HUES6 (cell line): ENCODE measurements around the gene FBLN2.

Source experiments
- H3K27ac ChIP-seq: 2 replicates; pipeline ENCODE4 v1.7.0; 2013; ENCODE audit warnings: low read depth, mild to moderate bottlenecking, low read length, inconsistent platforms
- H3K27me3 ChIP-seq: 2 replicates; pipeline ENCODE4 v1.6.1; 2013; ENCODE audit warnings: low read length; ENCODE audit not compliant: control insufficient read depth, insufficient read depth
- H3K36me3 ChIP-seq: 2 replicates; pipeline ENCODE4 v1.6.1; 2013; ENCODE audit warnings: low read length; ENCODE audit not compliant: control insufficient read depth, insufficient read depth
- H3K4me1 ChIP-seq: 2 replicates; pipeline ENCODE4 v1.6.1; 2013; ENCODE audit warnings: low read length; ENCODE audit not compliant: control insufficient read depth, insufficient read depth
- H3K4me3 ChIP-seq: 2 replicates; pipeline ENCODE4 v1.5.1; 2013; ENCODE audit warnings: low read depth, low read length
- H3K9ac ChIP-seq: one replicate; pipeline ENCODE4 v1.6.1; 2013; ENCODE audit warnings: mild to moderate bottlenecking, low read length
- H3K9me3 ChIP-seq: 2 replicates; pipeline ENCODE4 v1.6.1; 2013; ENCODE audit warnings: low read depth, low read length; ENCODE audit not compliant: control insufficient read depth, insufficient read depth

Gene FBLN2

DNA sequence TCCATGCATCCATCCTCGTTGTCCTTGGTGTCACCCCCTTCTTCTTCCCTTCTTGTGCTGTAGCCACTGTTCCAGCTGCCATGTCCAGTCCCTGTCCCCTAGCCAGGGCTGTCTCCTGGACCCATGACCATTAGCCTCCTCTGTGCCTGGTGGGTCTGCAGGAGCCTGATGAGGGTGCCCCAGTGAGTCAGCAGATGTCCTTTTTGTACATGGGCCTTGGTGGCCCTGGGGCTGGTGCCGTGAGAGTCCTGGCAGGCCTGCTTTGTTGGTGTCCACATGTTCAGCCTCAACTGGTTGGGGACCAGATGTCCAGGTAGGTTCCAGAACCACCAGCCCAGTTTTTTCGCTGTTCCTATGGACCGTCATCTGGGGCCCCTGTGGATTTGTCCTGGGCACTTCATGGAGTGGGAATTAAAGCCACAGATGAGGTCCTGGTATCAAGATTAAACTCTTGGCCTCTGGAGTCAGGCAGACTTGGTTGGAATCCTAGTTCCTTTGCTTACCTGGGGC, 66.1 kb downstream of the FBLN2 start:
- no peaks in the 10 kb centered on the region for H3K9me3 ChIP-seq
- no peak overlapping the region for H3K9ac ChIP-seq
- H3K4me1 ChIP-seq, result peaks cover under 1% of the 10 kb centered on the region; the same call in 1 of the 2 replicates
- no peak overlapping the region for H3K27ac ChIP-seq
- no peaks in the 10 kb centered on the region for H3K36me3 ChIP-seq
- no peaks in the 10 kb centered on the region for H3K27me3 ChIP-seq
- no peak overlapping the region for H3K4me3 ChIP-seq

DNA sequence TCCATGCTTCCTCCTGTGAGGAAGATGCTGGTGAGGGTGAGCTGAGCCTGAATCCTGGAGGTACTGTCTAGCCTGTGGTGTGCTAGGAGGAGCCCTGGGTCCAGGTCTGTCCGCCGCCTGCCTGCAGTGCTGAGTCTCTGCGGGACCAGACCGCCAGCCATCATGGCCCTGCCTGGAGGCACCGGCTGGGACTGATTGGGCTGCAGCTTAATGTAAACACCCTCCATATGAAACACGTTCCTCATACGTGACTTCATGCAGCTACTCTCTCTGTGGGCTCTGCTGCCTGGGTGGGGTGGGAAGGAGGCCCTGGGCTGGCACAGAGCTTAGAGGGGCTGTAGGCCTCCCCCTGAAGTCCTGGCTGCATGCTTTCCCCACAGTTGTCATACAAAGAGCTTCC, 67.4 kb downstream of the FBLN2 start:
- Histone ChIP-seq H3K27me3 (no peaks in the 10 kb centered on the region), H3K4me3 (no peak overlapping the region)

DNA sequence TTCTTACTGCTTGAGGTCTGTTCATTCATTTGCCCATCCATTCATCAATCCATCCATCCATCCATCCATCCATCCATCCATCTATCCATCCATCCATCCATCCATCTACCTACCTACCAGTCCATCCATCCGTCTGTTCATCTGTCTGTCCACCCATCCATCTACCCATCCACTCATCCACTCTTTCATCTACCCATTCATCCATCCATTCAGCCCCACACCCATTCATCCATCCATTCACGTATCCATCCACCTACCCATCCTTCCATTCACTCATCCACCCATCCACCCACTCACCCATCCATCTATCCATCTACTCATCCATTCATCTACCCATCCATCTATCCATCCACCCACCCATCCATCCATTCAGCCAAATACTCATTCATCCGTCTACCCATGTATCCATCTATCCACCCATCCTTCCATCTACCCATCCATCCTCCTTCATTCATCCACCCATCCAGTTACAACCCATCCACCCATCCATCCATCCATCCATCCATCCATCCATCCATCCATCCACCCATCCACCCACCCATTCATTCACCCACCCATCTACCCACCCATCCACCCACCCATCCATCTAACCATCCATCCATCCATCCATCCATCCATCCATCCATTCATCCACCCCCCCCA, 68.3 kb downstream of the FBLN2 start:
- Histone ChIP-seq H3K4me3 (no peak overlapping the region), H3K27ac (no peak overlapping the region), H3K4me1 (peaks cover 3% of the 10 kb centered on the region; the same call in 1 of the 2 replicates), H3K9ac (no peak overlapping the region), H3K36me3 (no peaks in the 10 kb centered on the region), H3K9me3 (no peaks in the 10 kb centered on the region), H3K27me3 (no peaks in the 10 kb centered on the region)

More for the DNA sequence above, 67.4 kb downstream of the FBLN2 start:
- Histone ChIP-seq H3K36me3 (no peaks in the 10 kb centered on the region), H3K9me3 (no peaks in the 10 kb centered on the region), H3K4me1 (peaks cover 3% of the 10 kb centered on the region; the same call in 1 of the 2 replicates), H3K27ac (no peak overlapping the region), H3K9ac (no peak overlapping the region)

DNA sequence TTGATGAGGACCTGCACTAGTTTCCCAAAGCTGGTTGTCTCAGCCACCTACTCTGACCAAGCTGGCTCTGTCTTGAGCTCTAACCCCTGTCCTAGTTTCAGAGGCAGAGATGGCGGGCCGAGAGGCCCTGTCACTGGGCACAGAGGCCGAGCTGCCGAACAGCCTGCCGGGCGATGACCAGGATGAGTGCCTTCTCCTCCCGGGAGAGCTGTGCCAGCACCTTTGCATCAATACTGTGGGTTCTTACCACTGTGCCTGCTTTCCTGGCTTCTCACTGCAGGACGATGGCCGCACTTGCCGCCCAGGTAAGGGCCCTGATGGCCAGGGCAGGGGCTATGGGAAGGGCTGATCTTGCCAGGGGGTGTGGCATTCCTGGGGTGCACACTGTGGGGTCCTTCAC, 69.1 kb downstream of the FBLN2 start:
- no peaks in the 10 kb centered on the region for H3K36me3 ChIP-seq
- H3K9me3 ChIP-seq, result no peaks in the 10 kb centered on the region
- H3K4me1 ChIP-seq, result peaks cover 3% of the 10 kb centered on the region; the same call in 1 of the 2 replicates
- H3K27ac ChIP-seq, result no peak overlapping the region
- H3K27me3 ChIP-seq, result no peaks in the 10 kb centered on the region
- H3K4me3 ChIP-seq, result no peak overlapping the region
- H3K9ac ChIP-seq, result no peak overlapping the region

DNA sequence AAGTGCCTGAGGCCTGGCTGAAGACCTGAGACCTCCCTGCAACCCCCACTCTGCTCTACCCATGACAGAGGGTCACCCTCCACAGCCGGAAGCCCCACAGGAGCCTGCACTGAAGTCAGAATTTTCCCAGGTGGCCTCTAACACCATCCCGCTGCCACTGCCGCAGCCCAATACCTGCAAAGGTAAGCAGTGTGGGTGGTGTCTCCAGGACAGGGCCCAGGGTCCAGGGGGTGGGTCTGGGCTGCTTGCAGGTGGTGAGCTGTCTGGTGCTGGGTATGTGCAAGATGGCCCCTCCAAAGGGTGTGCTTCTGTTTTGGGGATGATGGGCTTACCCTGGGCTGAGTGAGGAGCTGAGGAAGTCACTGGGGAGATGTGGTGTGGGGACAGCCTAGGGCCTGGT, 69.9 kb downstream of the FBLN2 start:
- no peak overlapping the region for H3K4me3 ChIP-seq
- no peaks in the 10 kb centered on the region for H3K9me3 ChIP-seq
- no peaks in the 10 kb centered on the region for H3K27me3 ChIP-seq
- peaks cover 3% of the 10 kb centered on the region; the same call in 1 of the 2 replicates for H3K4me1 ChIP-seq
- H3K9ac ChIP-seq, result no peak overlapping the region
- H3K36me3 ChIP-seq, result no peaks in the 10 kb centered on the region
- no peak overlapping the region for H3K27ac ChIP-seq

DNA sequence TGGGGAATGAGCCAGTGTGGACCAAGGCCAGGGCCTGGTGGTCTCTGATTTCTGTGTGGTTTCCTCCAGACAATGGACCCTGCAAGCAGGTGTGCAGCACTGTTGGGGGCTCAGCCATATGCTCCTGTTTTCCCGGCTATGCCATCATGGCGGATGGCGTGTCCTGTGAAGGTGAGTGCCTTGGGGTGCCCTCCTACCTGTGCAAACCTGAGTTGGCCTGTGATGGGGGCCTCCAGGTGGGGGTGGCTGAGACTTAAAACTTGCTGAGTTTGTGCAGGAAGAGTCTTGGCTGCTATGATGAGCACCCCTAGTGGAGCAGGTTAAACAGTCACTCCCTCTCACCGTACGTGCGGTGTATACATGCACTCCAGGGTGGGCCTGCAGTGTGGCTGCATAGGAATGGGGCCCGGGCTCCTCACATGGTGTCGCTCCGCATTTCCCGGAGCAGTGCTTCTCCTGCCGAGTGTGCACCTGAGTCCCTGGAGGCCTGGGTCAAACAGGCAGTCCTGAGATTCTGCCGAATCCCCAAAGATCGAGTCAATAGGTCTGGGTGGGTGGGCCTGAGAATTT, 70.8 kb downstream of the FBLN2 start:
- Histone ChIP-seq H3K27ac (no peak overlapping the region), H3K9me3 (no peaks in the 10 kb centered on the region), H3K4me1 (peaks cover 3% of the 10 kb centered on the region; the same call in 1 of the 2 replicates), H3K9ac (no peak overlapping the region), H3K36me3 (no peaks in the 10 kb centered on the region), H3K4me3 (no peak overlapping the region), H3K27me3 (no peaks in the 10 kb centered on the region)

DNA sequence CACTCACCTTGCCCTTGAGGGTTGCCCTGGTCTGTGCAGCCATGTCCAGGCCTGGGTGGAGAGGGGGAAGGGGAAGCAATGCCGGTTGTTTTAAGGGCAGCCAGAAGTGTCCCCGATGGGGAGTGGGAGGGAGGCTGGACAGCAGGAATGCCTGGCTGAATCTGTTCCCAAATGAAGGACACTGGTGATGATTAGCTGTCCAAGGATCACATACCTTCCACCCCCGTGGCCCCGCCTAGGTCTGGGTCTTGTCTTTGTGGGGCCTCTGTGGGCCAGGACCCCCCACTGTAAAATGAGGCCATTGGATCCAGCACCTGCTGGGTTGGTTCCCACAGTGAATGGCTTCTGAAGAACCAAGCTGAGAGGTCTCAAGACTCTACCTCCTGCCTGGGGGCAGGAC, 71.4 kb downstream of the FBLN2 start:
- H3K4me1 ChIP-seq, result peaks cover 3% of the 10 kb centered on the region; the same call in 1 of the 2 replicates
- no peaks in the 10 kb centered on the region for H3K27me3 ChIP-seq

DNA sequence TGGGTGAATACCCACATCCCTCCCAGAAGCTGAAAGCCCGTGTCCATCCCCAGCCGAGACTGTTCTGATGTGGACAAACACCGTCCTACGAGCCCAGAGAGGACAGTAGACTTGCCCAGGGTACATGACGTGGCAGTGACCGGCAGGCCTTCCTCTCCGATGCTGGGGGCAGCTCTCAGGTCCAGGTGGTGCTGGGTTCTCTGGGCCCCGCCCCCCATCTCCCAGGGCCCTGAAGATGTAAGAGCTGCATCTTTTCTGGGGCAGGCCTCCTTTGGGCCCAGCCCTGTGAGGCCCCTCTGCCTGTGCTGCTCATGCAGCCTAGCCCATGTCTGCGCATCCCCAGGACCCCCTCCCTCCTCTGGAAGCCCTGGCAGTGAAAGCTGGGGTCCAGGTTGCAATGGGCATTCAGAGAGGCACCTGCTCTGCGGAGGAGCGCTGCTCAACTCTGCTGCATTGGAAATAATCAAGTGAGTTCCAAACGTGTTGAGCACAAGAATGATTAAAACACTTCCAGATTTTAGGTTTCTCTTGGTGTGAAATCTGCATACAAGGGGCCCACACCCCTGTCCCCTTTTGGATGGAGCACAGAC, 71.9 kb downstream of the FBLN2 start:
- no peaks in the 10 kb centered on the region for H3K9me3 ChIP-seq
- H3K9ac ChIP-seq, result no peak overlapping the region
- H3K36me3 ChIP-seq, result no peaks in the 10 kb centered on the region
- H3K4me1 ChIP-seq, result peaks cover 3% of the 10 kb centered on the region; the same call in 1 of the 2 replicates
- no peak overlapping the region for H3K4me3 ChIP-seq
- H3K27ac ChIP-seq, result no peak overlapping the region
- H3K27me3 ChIP-seq, result no peaks in the 10 kb centered on the region

More for the DNA sequence above, 71.4 kb downstream of the FBLN2 start:
- Histone ChIP-seq H3K9me3 (no peaks in the 10 kb centered on the region), H3K27ac (no peak overlapping the region), H3K4me3 (no peak overlapping the region), H3K36me3 (no peaks in the 10 kb centered on the region), H3K9ac (no peak overlapping the region)

DNA sequence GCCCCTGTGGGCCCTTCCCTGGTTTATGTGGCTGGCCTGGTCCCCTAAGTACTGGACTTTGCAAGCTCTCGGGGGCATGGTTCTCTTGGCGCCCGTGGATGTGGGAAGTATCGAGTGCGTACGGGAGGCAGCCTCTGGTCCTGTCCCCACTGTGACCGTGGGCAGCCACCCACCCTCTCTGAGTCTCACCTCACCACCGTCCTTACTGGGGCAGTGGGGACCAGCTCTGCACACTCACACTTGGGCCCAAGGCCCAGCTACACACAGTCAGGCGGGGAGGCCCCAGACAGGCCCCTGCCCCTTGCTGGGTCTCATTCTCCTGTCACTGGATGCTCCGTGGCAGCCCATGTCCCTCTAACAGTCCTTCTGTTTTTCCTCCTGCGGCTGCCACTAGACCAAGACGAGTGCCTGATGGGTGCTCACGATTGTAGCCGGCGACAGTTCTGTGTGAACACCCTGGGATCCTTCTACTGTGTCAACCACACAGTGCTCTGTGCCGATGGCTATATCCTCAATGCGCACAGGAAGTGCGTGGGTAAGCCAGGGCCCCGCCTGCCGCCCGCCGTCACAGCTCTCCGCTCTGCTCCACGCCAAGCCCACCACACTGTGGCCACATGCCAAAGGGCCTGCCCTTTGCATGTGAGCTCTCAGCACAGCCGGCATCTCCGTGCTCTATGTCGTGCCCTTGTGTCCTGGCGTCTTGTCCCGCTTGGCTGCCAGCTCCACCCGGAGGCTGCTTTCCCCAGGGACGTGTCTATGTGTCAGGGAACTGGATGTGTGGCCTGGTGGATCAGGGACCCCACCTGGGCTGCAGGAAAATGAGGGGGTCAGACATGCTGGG, 72.7 kb downstream of the FBLN2 start:
- Histone ChIP-seq H3K36me3 (no peaks in the 10 kb centered on the region), H3K4me3 (no peak overlapping the region), H3K9me3 (no peaks in the 10 kb centered on the region), H3K27me3 (no peaks in the 10 kb centered on the region), H3K9ac (no peak overlapping the region), H3K4me1 (peaks cover 3% of the 10 kb centered on the region; the same call in 1 of the 2 replicates), H3K27ac (no peak overlapping the region)

DNA sequence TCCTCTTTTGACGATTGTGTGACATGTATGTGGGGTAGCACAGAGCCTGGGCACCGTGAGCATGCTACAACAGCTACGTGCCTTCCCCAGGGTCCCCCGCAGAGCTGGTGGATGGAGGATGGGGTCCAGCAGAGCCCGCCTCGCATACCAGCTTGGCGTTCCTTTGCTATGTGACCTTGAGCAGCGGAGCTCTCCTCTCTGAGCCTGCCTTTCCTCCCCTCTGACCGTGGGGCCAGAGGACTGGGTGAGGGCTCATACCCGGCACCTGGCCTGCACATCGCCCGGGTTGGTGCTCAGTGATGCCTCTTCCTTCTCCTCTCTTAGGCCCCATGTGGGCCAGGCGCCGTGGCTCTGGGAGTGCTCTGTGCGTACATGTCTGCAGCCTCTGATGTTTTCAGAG, 73.4 kb downstream of the FBLN2 start:
- no peaks in the 10 kb centered on the region for H3K27me3 ChIP-seq

More for the DNA sequence above, 73.4 kb downstream of the FBLN2 start:
- Histone ChIP-seq H3K4me1 (peaks cover 3% of the 10 kb centered on the region; the same call in 1 of the 2 replicates), H3K4me3 (no peak overlapping the region), H3K9ac (no peak overlapping the region), H3K9me3 (no peaks in the 10 kb centered on the region), H3K36me3 (no peaks in the 10 kb centered on the region), H3K27ac (no peak overlapping the region)
